Stimulated activated CD4-positive, alpha-beta T cell treated with anti-CD3 and anti-CD28 coated beads, Interleukin-15, amount 100 ng/mL, for 48 hours (primary cell): Measurements from ENCODE around the gene P2RY6.

Experiments
- DNase-seq, 2 donors: peaks; one replicate each; pipeline ENCODE4 v3.0.0-alpha.2; 2020; ENCODE audit warnings: low read depth in 2 of 2

Gene P2RY6

GRCh38 chr11:73237471-73238290, 34.5 kb upstream of the P2RY6 start:
- DNase-seq: no peak

DNA sequence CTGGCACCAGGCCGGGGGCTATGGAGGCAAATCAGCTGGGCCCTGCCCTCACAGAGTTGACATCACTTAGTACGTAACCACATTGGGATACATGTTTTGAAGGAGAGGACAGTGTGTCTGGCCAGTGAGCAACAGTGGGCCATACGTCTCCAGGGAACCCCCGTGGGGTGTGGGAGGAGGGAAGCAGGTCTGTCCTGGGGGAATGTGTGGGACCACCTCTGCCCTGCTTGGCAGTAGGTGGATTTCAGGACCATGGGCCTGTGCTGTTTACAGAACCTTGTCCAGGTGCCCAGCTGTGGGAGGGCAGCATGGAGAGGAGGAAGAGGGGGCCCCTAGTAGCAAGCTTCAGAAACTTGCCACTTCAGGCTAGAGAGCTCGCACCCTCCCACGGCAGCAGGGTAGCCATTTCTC, 33.0 kb upstream of the P2RY6 start:
- DNase-seq: no peak

GRCh38 chr11:73239571-73240189, 32.5 kb upstream of the P2RY6 start:
- no peak for DNase-seq

- DNase-seq: no peak
Measured at GRCh38 chr11:73240190-73240781, 31.9 kb upstream of the P2RY6 start.

DNA sequence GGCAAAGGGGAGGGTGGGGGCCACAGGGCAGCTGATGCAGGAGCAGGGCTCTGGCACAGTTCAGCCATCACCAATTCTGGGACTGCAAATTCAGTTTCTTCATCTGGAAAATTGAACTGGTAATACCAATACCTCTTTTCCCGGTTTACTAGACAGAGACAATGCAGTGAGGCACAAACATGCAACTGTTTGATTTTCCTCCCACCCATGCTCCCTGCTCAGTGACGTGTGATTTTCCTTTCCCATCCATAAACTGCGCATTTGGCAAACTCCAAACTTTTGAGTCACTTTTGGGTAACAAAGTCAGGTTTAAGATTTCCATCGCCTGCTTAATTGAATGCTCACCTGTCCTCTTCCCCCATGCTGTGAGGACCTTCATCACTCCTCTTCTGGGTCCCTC, 30.8 kb upstream of the P2RY6 start:
- DNase-seq: no peak

GRCh38 chr11:73242251-73243092, 29.7 kb upstream of the P2RY6 start:
- DNase-seq: peak; percentile 52 to 72

DNA sequence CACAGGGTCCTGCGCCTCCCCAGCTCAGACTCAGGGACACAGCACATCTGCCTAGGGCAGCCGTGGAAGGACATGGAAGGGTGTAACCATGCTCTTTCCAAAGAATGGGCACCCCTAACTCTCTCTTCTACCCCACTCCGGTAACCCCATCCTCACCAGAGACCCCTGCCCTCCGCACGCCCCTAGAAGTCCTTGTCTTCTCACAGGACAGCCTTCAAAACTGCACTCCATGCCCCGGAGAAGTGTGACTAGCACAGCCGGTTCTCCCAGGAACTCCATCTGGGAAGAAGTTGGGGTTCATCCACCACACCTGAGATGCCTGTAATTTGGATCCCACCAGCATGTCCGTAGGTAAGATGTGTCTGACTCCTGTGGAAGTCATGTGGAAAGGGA, 29.0 kb upstream of the P2RY6 start:
- no peak for DNase-seq

GRCh38 chr11:73244589-73245240, 27.4 kb upstream of the P2RY6 start:
- DNase-seq: no peak

- no peak for DNase-seq
Measured at GRCh38 chr11:73245461-73245860, 26.7 kb upstream of the P2RY6 start.

GRCh38 chr11:73246303-73246702, 25.8 kb upstream of the P2RY6 start:
- DNase-seq: no peak

DNA sequence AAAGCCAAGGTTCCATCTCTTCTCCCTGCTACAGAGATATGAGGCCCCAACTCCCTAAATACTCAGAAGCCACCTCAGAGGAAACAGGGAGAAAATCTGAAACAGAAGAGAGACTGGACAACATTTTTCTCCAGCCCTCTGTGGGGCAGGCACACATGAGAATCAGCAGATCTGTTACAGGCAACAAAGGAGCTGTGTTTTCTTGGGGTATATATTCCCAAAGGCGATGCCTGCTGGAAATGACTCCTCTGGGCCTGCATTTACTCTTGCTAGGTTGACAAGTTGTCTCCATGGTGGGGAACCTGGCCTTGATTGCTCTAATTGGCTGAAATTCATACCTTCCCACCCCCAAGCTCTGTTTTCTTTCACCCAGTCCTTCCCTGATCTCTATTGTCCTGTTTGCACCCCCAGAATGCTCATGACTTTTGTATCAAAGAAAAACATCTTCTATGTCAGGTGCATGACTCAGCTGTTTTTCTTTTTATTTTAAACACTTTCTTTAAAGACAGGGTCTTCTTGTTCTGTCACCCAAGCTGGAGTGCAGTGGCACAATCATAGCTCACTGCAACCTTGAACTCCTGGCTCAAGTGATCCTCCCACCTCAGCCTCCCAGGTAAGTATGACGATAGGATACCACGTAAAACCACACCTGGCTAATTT, 23.5 kb upstream of the P2RY6 start:
- DNase-seq: no peak

DNA sequence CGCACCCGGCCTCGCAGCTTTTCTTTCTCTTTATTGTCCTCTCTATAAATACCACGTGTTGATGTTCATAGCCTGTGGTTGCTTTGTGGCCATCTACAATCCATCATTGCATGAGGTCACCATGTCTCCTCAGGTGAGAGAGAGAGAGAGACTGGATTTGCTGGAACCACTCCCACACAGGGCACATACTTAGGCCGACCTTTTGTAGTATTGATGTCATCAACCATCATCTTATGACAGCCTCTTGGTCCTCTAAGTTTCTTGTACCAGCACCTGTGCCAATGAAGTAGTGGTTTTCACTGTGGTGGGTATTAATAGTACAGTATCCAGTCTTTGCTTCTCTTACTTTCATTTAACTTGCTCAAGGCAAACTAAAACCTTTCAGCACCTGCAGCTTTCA, 22.8 kb upstream of the P2RY6 start:
- DNase-seq: no peak

DNA sequence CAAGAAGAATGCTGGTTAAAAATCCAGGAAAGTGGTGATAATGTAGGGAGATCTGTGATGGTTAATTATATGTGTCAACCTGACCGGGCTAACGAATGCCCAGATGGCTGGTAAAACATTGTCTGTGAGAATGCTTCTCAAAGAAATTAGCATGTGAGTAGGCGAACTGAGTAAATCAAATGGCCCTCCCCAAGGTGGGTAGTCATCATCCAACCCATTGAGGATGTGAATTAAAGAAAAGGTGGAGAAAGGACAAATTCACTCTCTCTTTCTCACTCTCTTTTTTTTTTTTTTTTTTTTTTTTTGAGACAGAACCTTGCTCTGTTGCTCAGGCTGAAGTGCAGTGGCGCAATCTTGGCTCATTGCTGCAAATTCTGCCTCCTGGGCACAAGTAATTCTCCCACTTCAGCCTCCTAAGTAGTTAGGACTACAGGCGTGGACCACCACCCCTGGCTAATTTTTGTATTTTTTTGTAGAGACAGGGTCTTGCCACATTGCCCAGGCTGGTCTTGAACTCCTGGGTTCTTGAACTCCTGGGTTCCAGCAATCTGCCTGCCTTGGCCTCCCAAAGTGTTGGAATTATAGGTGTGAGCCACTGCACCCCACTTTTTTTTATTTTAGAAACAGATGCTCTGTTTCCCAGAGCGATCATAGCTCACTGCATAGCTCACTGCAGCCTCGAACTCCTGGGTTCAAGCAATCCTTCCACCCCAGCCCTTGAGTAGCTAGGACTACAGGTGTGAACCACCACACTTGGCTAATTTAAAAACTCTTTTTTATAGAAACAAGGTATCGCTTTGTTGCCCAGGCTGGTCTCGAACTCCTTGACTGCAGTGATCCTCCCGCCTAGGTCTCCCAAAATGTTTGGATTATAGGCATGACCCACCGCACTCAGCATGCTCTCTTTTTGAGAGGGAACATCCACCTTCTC, 22.0 kb upstream of the P2RY6 start:
- no peak for DNase-seq

GRCh38 chr11:73252577-73253191, 19.5 kb upstream of the P2RY6 start:
- DNase-seq: no peak

GRCh38 chr11:73257342-73258103, 14.6 kb upstream of the P2RY6 start:
- DNase-seq: no peak

GRCh38 chr11:73258104-73259035, 13.8 kb upstream of the P2RY6 start:
- no peak for DNase-seq

- no peak for DNase-seq
Measured at GRCh38 chr11:73259406-73260126, 12.6 kb upstream of the P2RY6 start.
